GM13976 (cell line): ENCODE measurements around the gene ELK4.

Experiments used
- DNase-seq: peaks from one replicate; pipeline ENCODE4 v3.0.0; 2012; ENCODE audit warnings: low spot score
- in situ Hi-C: fragments of 300-500 bp; cut with MboI; formaldehyde crosslinking; loops from one replicate; pipeline ENCODE4 v1.12.0; 2022; ENCODE audit warnings: low sequenced_read_pairs, mixed read lengths, inconsistent platforms; ENCODE audit not compliant: unreplicated experiment
- TF ChIP-seq, protein P1 (sequence below): IDR thresholded peaks from 2 replicates; pipeline ENCODE4 v1.5.1; 2012; ENCODE audit warnings: borderline replicate concordance, mild to moderate bottlenecking; ENCODE audit not compliant: insufficient read depth; ENCODE audit errors: extremely low read depth, missing control alignments, control extremely low read depth

The ELK4 gene

DNA sequence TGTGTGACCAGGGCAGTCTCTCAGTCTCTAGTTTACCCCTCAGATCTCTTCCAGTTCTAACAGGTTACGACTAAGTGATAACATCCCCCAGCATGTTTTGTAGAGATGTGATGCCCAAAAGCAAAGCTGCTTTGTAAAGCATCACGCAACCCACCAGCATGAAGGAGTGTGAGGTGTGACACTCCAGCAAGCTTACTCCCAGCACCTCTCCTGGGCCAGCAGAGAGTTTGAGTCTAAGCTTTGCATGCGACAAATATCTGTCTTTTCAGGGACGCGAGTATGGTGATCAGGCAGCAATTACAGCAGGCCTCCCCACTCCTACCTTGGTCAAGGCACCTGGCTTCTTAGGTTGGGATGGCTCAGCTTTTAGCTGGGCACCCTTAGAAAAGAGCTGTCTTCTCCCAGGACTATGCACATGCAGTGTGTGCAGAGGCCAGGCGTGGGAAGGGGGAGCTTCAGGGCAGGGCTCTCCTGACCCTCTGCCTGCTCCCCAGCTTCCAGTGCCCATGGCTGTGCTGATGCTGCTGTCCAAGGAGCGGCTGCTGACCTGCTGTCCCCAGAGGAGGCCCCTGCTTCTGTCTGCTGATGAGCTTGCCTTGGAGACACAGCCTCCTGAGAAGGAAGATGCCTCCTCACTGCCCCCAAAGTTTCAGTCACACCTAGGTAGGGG, 48.2 kb downstream of the ELK4 start:
- in situ Hi-C loops = no loop called here
- TF ChIP-seq, protein P1, sequence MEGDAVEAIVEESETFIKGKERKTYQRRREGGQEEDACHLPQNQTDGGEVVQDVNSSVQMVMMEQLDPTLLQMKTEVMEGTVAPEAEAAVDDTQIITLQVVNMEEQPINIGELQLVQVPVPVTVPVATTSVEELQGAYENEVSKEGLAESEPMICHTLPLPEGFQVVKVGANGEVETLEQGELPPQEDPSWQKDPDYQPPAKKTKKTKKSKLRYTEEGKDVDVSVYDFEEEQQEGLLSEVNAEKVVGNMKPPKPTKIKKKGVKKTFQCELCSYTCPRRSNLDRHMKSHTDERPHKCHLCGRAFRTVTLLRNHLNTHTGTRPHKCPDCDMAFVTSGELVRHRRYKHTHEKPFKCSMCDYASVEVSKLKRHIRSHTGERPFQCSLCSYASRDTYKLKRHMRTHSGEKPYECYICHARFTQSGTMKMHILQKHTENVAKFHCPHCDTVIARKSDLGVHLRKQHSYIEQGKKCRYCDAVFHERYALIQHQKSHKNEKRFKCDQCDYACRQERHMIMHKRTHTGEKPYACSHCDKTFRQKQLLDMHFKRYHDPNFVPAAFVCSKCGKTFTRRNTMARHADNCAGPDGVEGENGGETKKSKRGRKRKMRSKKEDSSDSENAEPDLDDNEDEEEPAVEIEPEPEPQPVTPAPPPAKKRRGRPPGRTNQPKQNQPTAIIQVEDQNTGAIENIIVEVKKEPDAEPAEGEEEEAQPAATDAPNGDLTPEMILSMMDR = no peak
- DNase-seq = no peak

GRCh38 chr1:205582471-205583291, 49.1 kb downstream of the ELK4 start:
- TF ChIP-seq, protein P1 = no peak
- DNase-seq = no peak
- in situ Hi-C loops = no loop called here

DNA sequence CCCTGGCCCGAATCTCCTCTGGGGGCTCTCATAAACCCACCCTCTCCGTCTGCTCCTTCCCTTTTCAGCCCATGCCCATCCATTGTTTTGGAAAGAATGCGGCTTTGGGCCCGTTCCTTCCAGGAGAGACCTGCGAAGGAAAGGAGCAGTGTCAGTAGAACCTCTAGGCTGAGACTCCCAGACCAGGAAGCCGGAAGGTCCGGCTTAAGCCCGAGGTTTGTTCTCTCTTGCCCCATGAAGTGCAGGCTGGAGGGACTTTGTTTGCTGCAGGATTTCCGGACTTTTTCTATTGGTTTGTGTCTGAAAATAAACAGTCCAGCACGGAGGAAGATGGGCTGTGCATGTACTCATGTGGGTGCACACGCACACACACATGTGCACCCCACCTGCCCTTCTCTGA, 49.8 kb downstream of the ELK4 start:
- in situ Hi-C loops = no loop called here

GRCh38 chr1:205581321-205581980, 50.4 kb downstream of the ELK4 start:
- in situ Hi-C loops = no loop called here
- TF ChIP-seq, protein P1 = no peak
- no peak for DNase-seq

More for the DNA sequence above, 49.8 kb downstream of the ELK4 start:
- no peak for DNase-seq
- TF ChIP-seq, protein P1 = no peak

DNA sequence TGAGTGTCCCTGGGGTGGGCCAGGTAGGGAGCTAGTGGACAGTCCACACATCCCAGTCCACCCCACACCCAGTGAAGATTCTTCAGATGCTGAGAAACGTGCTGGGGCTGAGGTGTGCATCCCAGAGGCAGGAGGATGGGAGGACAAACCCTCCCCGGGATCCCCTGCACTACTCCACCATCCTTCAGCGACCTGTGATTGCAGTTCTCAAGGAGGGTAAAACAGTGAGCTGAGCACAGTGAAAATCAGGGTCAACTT, 51.0 kb downstream of the ELK4 start:
- in situ Hi-C loops = no loop called here
- TF ChIP-seq, protein P1 = no peak

GRCh38 chr1:205580140-205580922, 51.5 kb downstream of the ELK4 start:
- TF ChIP-seq, protein P1 = no peak
- in situ Hi-C loops = no loop called here
- DNase-seq = no peak

More for the DNA sequence above, 51.0 kb downstream of the ELK4 start:
- no peak for DNase-seq
